Tibial nerve (tissue), 4 donors: Measurements from ENCODE around the gene TMEM132D. TPM values are rescaled to one million over a fixed set of nuclear protein-coding genes. Genes with fewer than 3 reads are reported as not detected.

ENCODE experiments used
- DNase-seq, 2 donors: peaks; one replicate each; pipeline ENCODE4 v3.0.0-alpha.2; 2019; ENCODE audit warnings: low spot score in 2 of 2
- H3K27ac ChIP-seq, 4 donors: fragments of 200-600 bp; sonication (generic) in 3 of 4; one replicate each; pipeline ENCODE4 v1.5.1; 2017 to 2019; ENCODE audit warnings: mild to moderate bottlenecking in 1 of 4
- H3K27me3 ChIP-seq, 2 donors: fragments of 200-600 bp; sonication (generic) in 1 of 2; one replicate each; pipeline versions ENCODE4 v1.5.1 to v1.6.0; 2017 to 2019
- H3K36me3 ChIP-seq, 3 donors: fragments of 200-600 bp; sonication (generic); one replicate each; pipeline ENCODE4 v1.5.1; 2018 to 2019
- H3K4me1 ChIP-seq, 4 donors: fragments of 200-600 bp; sonication (generic) in 3 of 4; one replicate each; pipeline ENCODE4 v1.5.1; 2017 to 2019
- H3K4me3 ChIP-seq, 4 donors: fragments of 200-600 bp; sonication (generic) in 3 of 4; one replicate each; pipeline ENCODE4 v1.5.1; 2017 to 2019; ENCODE audit warnings: mild to moderate bottlenecking in 1 of 4, moderate library complexity in 1 of 4
- H3K9me3 ChIP-seq, 4 donors: fragments of 200-600 bp; sonication (generic) in 3 of 4; one replicate each; pipeline ENCODE4 v1.5.1; 2017 to 2019
- CTCF ChIP-seq, 5 experiments: fragments of 200-600 bp in 3 of 5; fragments of 450-650 bp in 2 of 5; sonication (generic) in 3 of 5; IDR thresholded peaks; one replicate each; pipeline ENCODE4 v1.5.1; 2016 to 2019; ENCODE audit warnings: antibody characterized with exemption in 5 of 5, mild to moderate bottlenecking in 3 of 5, moderate library complexity in 2 of 5
- EP300 ChIP-seq, 2 donors: sonication (generic); formaldehyde crosslinking; IDR thresholded peaks; one replicate each; pipeline ENCODE4 v1.6.1; 2017; ENCODE audit warnings: antibody characterized with exemption in 2 of 2, mild to moderate bottlenecking in 1 of 2
- POLR2A ChIP-seq, 2 donors: fragments of 450-650 bp; IDR thresholded peaks; one replicate each; pipeline ENCODE4 v1.6.1; 2017; ENCODE audit warnings: antibody characterized with exemption in 2 of 2, mild to moderate bottlenecking in 2 of 2, moderate library complexity in 2 of 2
- WGBS, 2 donors: methylation state at CpG; one replicate each; pipeline ENCODE4 v1.1.5; 2018; 5-methylcytosine and 5-hydroxymethylcytosine counted together
- total RNA-seq, 4 donors: library from RNA; depleted of rRNA; stranded (reverse); fragments of >200 nt; gene quantifications; one replicate each; pipeline ENCODE4 v1.1.0, GENCODE V29; 2016

Gene TMEM132D
- total RNA-seq, 4 donors from 2014 or later, result under 0.01 to 0.21 TPM; not detected in 2

- 73 to 75% methylated on average over 5 of the region's 5 CpGs for WGBS, 2 donors
- Histone ChIP-seq H3K36me3 (no peaks in the 10 kb centered on the region), H3K9me3 (no peaks in the 10 kb centered on the region), H3K27me3 (no peaks in the 10 kb centered on the region), H3K4me3 (no peak overlapping the region), H3K27ac (no peak overlapping the region), H3K4me1 (no peaks in the 10 kb centered on the region)
- no peak for DNase-seq
- TF ChIP-seq POLR2A (IDR thresholded peaks at IDR 0.05) (no peak), CTCF (IDR thresholded peaks at IDR 0.05) (no peak), EP300 (IDR thresholded peaks at IDR 0.05) (no peak)
Observed at GRCh38 chr12:129886541-129886940, 17.3 kb downstream of the TMEM132D start.

GRCh38 chr12:129885287-129885686 is 18.5 kb downstream of the TMEM132D start:
- DNase-seq, result no peak
- Histone ChIP-seq H3K27me3 (no peaks in the 10 kb centered on the region), H3K9me3 (no peaks in the 10 kb centered on the region), H3K4me1 (no peaks in the 10 kb centered on the region), H3K36me3 (no peaks in the 10 kb centered on the region), H3K4me3 (no peak overlapping the region), H3K27ac (no peak overlapping the region)
- TF ChIP-seq CTCF (IDR thresholded peaks at IDR 0.05) (no peak), EP300 (IDR thresholded peaks at IDR 0.05) (no peak), POLR2A (IDR thresholded peaks at IDR 0.05) (no peak)
- 33 to 41% methylated on average over 2 to 3 of the region's 3 CpGs for WGBS, 2 donors

DNA sequence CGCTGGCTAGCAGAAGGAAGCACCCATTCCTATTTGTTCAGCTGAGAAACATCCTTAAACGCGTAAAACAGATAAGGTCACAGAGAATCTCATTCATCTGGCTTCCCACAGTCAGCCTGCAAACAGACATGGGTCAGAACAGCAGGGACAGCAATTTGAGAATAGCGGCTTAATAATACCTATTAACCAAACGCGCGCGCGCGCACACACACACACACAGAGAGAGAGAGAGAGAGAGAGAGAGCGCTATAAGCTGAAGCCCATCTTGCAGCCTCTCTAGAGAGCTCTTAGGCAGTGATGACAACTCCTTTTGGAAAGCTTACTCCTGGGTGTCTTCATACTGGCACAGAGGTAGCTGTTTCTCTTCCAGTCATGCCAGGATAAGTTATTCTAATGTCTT is 26.4 kb downstream of the TMEM132D start:
- TF ChIP-seq EP300 (IDR thresholded peaks at IDR 0.05), result no peak
- no peak for TF ChIP-seq CTCF (IDR thresholded peaks at IDR 0.05)
- TF ChIP-seq POLR2A (IDR thresholded peaks at IDR 0.05), result no peak
- Histone ChIP-seq H3K27me3 (no peaks in the 10 kb centered on the region), H3K27ac (no peak overlapping the region), H3K36me3 (no peaks in the 10 kb centered on the region), H3K4me1 (no peaks in the 10 kb centered on the region), H3K4me3 (no peak overlapping the region), H3K9me3 (peaks cover 0 to 15% (median 0%) of the 10 kb centered on the region in 4 donors)
- no peak for DNase-seq
- WGBS, 2 donors, result 64 to 75% methylated on average over 11 of the region's 11 CpGs

DNA sequence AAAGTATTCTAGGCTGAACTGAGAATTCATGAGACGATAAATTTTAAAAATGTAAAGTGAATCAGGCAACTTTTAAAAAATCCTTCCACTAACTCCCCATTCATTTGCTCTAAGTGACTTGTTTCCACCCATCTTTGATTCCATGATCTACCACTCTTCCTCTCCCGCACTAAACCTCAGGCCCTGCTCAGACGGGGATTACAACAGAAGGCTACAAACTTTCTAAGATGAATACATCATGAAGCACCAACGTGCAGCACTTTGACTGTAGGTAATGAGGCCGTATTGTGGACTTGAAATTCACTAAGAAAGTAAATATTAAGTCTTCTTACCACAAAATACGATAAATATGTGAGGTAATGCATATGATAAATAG is 30.0 kb downstream of the TMEM132D start:
- Histone ChIP-seq H3K36me3 (no peaks in the 10 kb centered on the region), H3K4me3 (no peak overlapping the region), H3K27me3 (no peaks in the 10 kb centered on the region), H3K9me3 (peaks cover 0 to 7% (median 0%) of the 10 kb centered on the region in 4 donors), H3K27ac (no peak overlapping the region), H3K4me1 (no peaks in the 10 kb centered on the region)
- WGBS, 2 donors, result 71% methylated on average over 6 of the region's 6 CpGs
- no peak for DNase-seq
- TF ChIP-seq POLR2A (IDR thresholded peaks at IDR 0.05) (no peak), CTCF (IDR thresholded peaks at IDR 0.05) (no peak), EP300 (IDR thresholded peaks at IDR 0.05) (no peak)

GRCh38 chr12:129873111-129873832 is 30.6 kb downstream of the TMEM132D start:
- no peaks in the 10 kb centered on the region for H3K4me1 ChIP-seq
- H3K27ac ChIP-seq, result no peak overlapping the region
- no peak overlapping the region for H3K4me3 ChIP-seq
- TF ChIP-seq CTCF (IDR thresholded peaks at IDR 0.05) (no peak), EP300 (IDR thresholded peaks at IDR 0.05) (no peak), POLR2A (IDR thresholded peaks at IDR 0.05) (no peak)
- WGBS, 2 donors, result 56 to 61% methylated on average over 13 of the region's 13 CpGs
- H3K27me3 ChIP-seq, result no peaks in the 10 kb centered on the region
- H3K9me3 ChIP-seq, result peaks cover 0 to 7% (median 0%) of the 10 kb centered on the region in 4 donors
- H3K36me3 ChIP-seq, result no peaks in the 10 kb centered on the region
- DNase-seq, result no peak
